Measurements from ENCODE around the gene CLCN1. TPM values are rescaled to one million over a fixed set of nuclear protein-coding genes. Genes with fewer than 3 reads are reported as not detected.

The CLCN1 gene
- total and polyA plus RNA-seq, 2 donors (not counting 3 experiments of a cell fraction or from before 2014, with no cell fraction given), result not detected

DNA sequence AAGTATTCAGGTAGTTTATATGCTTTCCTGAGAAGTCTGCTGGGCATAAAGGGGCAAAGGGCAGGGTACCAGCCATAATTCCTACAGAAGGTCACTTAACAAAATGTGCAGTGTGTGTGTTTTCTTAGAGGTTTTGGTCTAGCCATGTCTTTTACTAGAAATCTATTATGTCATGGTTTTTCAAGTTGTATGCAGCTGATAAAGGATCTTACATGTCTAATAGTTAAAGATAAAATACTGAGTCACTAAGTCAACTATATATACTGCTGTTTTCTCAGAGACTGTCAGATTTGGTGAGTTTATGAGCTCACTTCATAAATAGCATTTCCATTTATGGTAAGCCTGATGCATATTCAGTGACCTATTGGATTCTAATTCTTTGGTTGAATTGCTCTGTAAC lies 20.0 kb upstream of the CLCN1 start:
- POLR2A ChIA-PET, result interaction anchor here (1.1 to 1.6 kb wide), 4 partner anchors 8 to 86 kb away, joined by 3 to 7 read pairs (median 6); partner anchors contain the start of gene CASP2
- dilution Hi-C loops (cut with MboI; ENCODE audit: extremely low pct_ligation_motif_present, low sequenced_read_pairs), result no loop called here
- intact Hi-C loops (cut with micrococcal nuclease), result loop anchor here (1.0 to 5.0 kb wide), 3 partner anchors 8 to 289 kb away; partner anchors contain the start of genes CASP2 and GSTK1
- peak overlapping the region; percentile 74 for H3K27ac ChIP-seq (ENCODE audit: insufficient read depth, low read depth, low read length)
- no peak overlapping the region for H2AFZ ChIP-seq (ENCODE audit: low read depth, low read length)
- no peaks in the 10 kb centered on the region for H3K27me3 ChIP-seq (ENCODE audit: control insufficient read depth in 2 of 2, insufficient read depth in 2 of 2, low read length in 2 of 2)
- no TSS peak for BruUV-seq (replicated peaks)
- H3K79me2 ChIP-seq (ENCODE audit: control insufficient read depth, insufficient read depth, low read length), result peaks cover 27% of the 10 kb centered on the region
- TF ChIP-seq, protein P1, sequence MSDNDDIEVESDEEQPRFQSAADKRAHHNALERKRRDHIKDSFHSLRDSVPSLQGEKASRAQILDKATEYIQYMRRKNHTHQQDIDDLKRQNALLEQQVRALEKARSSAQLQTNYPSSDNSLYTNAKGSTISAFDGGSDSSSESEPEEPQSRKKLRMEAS (IDR thresholded peaks at IDR 0.05; ENCODE audit: insufficient read depth, insufficient read length), result no peak
- TF ChIP-seq MYC (IDR thresholded peaks at IDR 0.05; ENCODE audit: low read depth, low read length), result no peak
- TF ChIP-seq FOS (IDR thresholded peaks at IDR 0.05; ENCODE audit: borderline replicate concordance, insufficient read depth, low read length), result peak; percentile 55
- TF ChIP-seq POLR2A (IDR thresholded peaks at IDR 0.05; ENCODE audit: low read depth, low read length), result no peak
- TF ChIP-seq JUN (IDR thresholded peaks at IDR 0.05; ENCODE audit: borderline replicate concordance, insufficient read depth, insufficient read length, low read depth), result peak; percentile 80
- TF ChIP-seq POLR2AphosphoS5 (IDR thresholded peaks at IDR 0.05; ENCODE audit: insufficient read depth, low read depth, low read length), result peak; percentile 22
- no peak for TF ChIP-seq EZH2 (IDR thresholded peaks at IDR 0.05; ENCODE audit: borderline replicate concordance, low read depth, low read length, severe bottlenecking)
- TF ChIP-seq, protein P2, sequence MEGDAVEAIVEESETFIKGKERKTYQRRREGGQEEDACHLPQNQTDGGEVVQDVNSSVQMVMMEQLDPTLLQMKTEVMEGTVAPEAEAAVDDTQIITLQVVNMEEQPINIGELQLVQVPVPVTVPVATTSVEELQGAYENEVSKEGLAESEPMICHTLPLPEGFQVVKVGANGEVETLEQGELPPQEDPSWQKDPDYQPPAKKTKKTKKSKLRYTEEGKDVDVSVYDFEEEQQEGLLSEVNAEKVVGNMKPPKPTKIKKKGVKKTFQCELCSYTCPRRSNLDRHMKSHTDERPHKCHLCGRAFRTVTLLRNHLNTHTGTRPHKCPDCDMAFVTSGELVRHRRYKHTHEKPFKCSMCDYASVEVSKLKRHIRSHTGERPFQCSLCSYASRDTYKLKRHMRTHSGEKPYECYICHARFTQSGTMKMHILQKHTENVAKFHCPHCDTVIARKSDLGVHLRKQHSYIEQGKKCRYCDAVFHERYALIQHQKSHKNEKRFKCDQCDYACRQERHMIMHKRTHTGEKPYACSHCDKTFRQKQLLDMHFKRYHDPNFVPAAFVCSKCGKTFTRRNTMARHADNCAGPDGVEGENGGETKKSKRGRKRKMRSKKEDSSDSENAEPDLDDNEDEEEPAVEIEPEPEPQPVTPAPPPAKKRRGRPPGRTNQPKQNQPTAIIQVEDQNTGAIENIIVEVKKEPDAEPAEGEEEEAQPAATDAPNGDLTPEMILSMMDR (IDR thresholded peaks at IDR 0.05; ENCODE audit: extremely low read depth in 1 of 2, insufficient read depth in 1 of 2, low read depth in 1 of 2, low read length in 2 of 2), result no peak
- TF ChIP-seq GATA2 (IDR thresholded peaks at IDR 0.05; ENCODE audit: insufficient read depth, insufficient read length, low read depth, low read length), result peak; percentile 79
- peak overlapping the region; percentile 61 for H3K9ac ChIP-seq (replicated peaks; ENCODE audit: extremely low read depth, insufficient read depth, low read length)
- peak; percentile 88 for DNase-seq (ENCODE audit: low read depth, low spot score)
- CTCF ChIA-PET, result interaction anchor here (0.8 to 4.7 kb wide), 13 partner anchors 8 to 441 kb away, joined by 3 to 40 read pairs (median 8); partner anchors contain the start of genes CASP2 and GSTK1
- H3K9me1 ChIP-seq (replicated peaks; ENCODE audit: control insufficient read depth, extremely low read depth, insufficient read depth, low read length), result no peaks in the 10 kb centered on the region
- FAIRE-seq, result peak; percentile 93
- peak overlapping the region in 1 of 3 experiments; percentile 1 for H3K4me3 ChIP-seq (replicated peaks in 1 of 3; ENCODE audit: insufficient read depth in 1 of 3, low read depth in 1 of 3, low read length in 3 of 3)
- H3K9me3 ChIP-seq (replicated peaks; ENCODE audit: control insufficient read depth, insufficient read depth, low read length), result no peaks in the 10 kb centered on the region
- peaks cover 33 to 47% of the 10 kb centered on the region in 2 experiments for H3K36me3 ChIP-seq (ENCODE audit: control insufficient read depth in 2 of 2, extremely low read depth in 1 of 2, insufficient read depth in 2 of 2, low read length in 2 of 2)
- peaks cover 40% of the 10 kb centered on the region for H3K4me1 ChIP-seq (ENCODE audit: control insufficient read depth, extremely low read depth, insufficient read depth, low read length)
- H3K4me2 ChIP-seq (ENCODE audit: insufficient read depth, low read length), result peak overlapping the region; percentile 59
- H4K20me1 ChIP-seq (replicated peaks; ENCODE audit: control insufficient read depth, extremely low read depth, insufficient read depth, low read length), result peaks cover 3% of the 10 kb centered on the region
